Activated naive CD4-positive, alpha-beta T cell (primary cell): ENCODE data around the gene KRT12.
A peak's percentile ranks its signal among the peaks of the same experiment; 100 is the strongest.

ENCODE experiments used
- DNase-seq, 4 experiments: peaks; one replicate each; lab custom pipeline; 2025; lab: John Stamatoyannopoulos, UW

The KRT12 gene

GRCh38 chr17:40866838-40867237 lies at the start of gene KRT12:
Gene KRT12 (minus strand): TSS chr17:40867223. CDS start chr17:40867186, 37 bp downstream.
- no peak for DNase-seq

GRCh38 chr17:40916366-40916765 lies 49.3 kb upstream of the KRT12 start:
- no peak for DNase-seq

GRCh38 chr17:40915721-40916256 lies 48.8 kb upstream of the KRT12 start:
- DNase-seq, result no peak

- DNase-seq, result no peak
Observed at GRCh38 chr17:40915199-40915661, 48.2 kb upstream of the KRT12 start.

GRCh38 chr17:40914075-40914855 lies 47.2 kb upstream of the KRT12 start:
- DNase-seq, result no peak

- DNase-seq, result no peak
Observed at GRCh38 chr17:40912486-40913210, 45.6 kb upstream of the KRT12 start.

- DNase-seq, result no peak
Observed at GRCh38 chr17:40910441-40910841, 43.4 kb upstream of the KRT12 start.

GRCh38 chr17:40909755-40910154 lies 42.7 kb upstream of the KRT12 start:
- DNase-seq, result no peak

GRCh38 chr17:40909351-40909750 lies 42.3 kb upstream of the KRT12 start:
- peak in 2 of 4 experiments; percentile 24 to 43 for DNase-seq

- DNase-seq, result no peak
Observed at GRCh38 chr17:40906613-40907012, 39.6 kb upstream of the KRT12 start.

- no peak for DNase-seq
Observed at GRCh38 chr17:40905370-40905769, 38.3 kb upstream of the KRT12 start.

GRCh38 chr17:40903129-40903847 lies 36.3 kb upstream of the KRT12 start:
- DNase-seq, result no peak

GRCh38 chr17:40902498-40902897 lies 35.5 kb upstream of the KRT12 start:
- DNase-seq, result no peak

GRCh38 chr17:40901981-40902474 lies 35.0 kb upstream of the KRT12 start:
- DNase-seq, result no peak

- no peak for DNase-seq
Observed at GRCh38 chr17:40900809-40901356, 33.9 kb upstream of the KRT12 start.

- DNase-seq, result no peak
Observed at GRCh38 chr17:40896916-40897455, 30.0 kb upstream of the KRT12 start.

- no peak for DNase-seq
Observed at GRCh38 chr17:40895106-40895730, 28.2 kb upstream of the KRT12 start.

- no peak for DNase-seq
Observed at GRCh38 chr17:40888196-40888720, 21.2 kb upstream of the KRT12 start.

GRCh38 chr17:40886090-40886489 lies 19.1 kb upstream of the KRT12 start:
- DNase-seq, result no peak

GRCh38 chr17:40884708-40885512 lies 17.9 kb upstream of the KRT12 start, which contains the start of gene KRT20:
Gene KRT20 (minus strand): TSS chr17:40885242. CDS start chr17:40885185, 57 bp downstream.
- DNase-seq, result no peak
